Motor neuron (in vitro differentiated cells): ENCODE data around the gene PRKAR1B. TPM values are rescaled to one million over a fixed set of nuclear protein-coding genes. Genes with fewer than 3 reads are reported as not detected.
A peak's percentile ranks its signal among the peaks of the same experiment; 100 is the strongest.

Experiments
- ATAC-seq, 8 experiments: fragments of 200-7000 bp; cut with Tn5 transposase; replicated peaks in 6 of 8; 2 replicates each; pipeline ENCODE4 v1.8.0; 2021; ENCODE audit warnings: mild to moderate bottlenecking in 8 of 8, moderate library complexity in 8 of 8
- H3K27ac ChIP-seq, 2 donors: fragments of 250-450 bp; sonication (Bioruptor Pico); 2 replicates each; pipeline ENCODE4 v1.9.0; 2021; ENCODE audit warnings: antibody characterized with exemption in 2 of 2, mild to moderate bottlenecking in 2 of 2, moderate library complexity in 1 of 2
- H3K4me1 ChIP-seq, 2 donors: fragments of 250-450 bp; sonication (Bioruptor Pico); replicated peaks in 1 of 2; 2 replicates each; pipeline ENCODE4 v1.6.1; 2021; ENCODE audit warnings: antibody characterized with exemption in 2 of 2, mild to moderate bottlenecking in 2 of 2, moderate library complexity in 1 of 2
- H3K4me3 ChIP-seq, 5 donors: fragments of 250-450 bp; sonication (Bioruptor Pico); 2 replicates each; pipeline ENCODE4 v1.9.0; 2021; ENCODE audit warnings: antibody characterized with exemption in 5 of 5, mild to moderate bottlenecking in 5 of 5, moderate library complexity in 4 of 5
- WGBS, 10 experiments: fragments of 450-650 bp; shearing (Covaris generic); methylation state at CpG; one replicate each; pipeline ENCODE4 v1.0.0; 2022; 5-methylcytosine and 5-hydroxymethylcytosine counted together
- in situ Hi-C, 9 experiments: fragments of 400-800 bp; cut with MboI; loops; one replicate each; pipeline ENCODE4 v1.15.0; 2021; ENCODE audit warnings: low sequenced_read_pairs in 9 of 9, low pct_unique_long_range_greater_than_20kb in 2 of 9; ENCODE audit not compliant: unreplicated experiment in 9 of 9
- total RNA-seq, 8 experiments: library from RNA; unstranded; fragments of 300-600 nt; gene quantifications; 2 replicates each; pipeline versions ENCODE4 v1.2.3 to v1.2.4, GENCODE V29; 2022

Gene PRKAR1B
- 10 to 100 TPM; 14.3 to 42.2 (median 19.0) TPM for total RNA-seq

DNA sequence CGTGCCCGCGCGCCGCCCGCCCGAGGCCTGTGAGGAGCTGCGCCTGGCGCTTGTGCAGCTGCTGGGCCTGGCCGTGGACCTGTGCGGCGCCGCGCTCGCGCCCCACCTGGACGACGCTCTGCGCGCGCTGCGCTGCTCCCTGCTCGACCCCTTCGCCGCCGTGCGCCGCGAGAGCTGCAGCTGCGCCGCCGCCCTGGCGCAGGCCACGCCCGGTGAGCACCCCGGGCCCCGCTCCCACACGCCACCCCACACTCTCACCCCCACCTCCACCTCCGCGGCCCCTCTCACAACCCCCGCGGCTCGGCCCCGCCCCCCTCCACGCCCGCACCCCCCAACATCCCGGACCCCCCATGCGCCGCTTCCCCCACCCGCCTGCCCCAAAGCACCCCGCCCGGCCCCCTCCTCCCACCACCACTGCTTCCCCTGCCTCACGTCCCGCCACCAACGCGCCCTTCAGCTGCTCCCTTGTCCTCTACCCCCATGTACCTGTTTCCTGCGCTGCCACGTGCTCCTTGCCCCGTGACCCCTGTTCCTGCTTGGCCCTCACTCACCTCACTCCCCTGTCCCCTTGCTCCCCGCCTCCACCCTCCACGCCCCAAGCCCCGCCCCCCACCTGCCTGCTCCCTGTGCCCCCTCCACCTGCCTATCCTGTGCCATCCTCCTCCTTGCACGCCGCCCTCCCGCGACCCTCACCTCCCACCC, at the start of gene PRKAR1B:
Gene PRKAR1B (minus strand): TSS at position 178 of the 702 bp plus-strand sequence. CDS start 15,776 bp downstream, outside the sequence.
- H3K27ac ChIP-seq = peak within 1 kb of the TSS; percentile 69 to 90
- in situ Hi-C loops = no loop called here
- H3K4me3 ChIP-seq = peak within 1 kb of the TSS; percentile 66 to 100 (median 77)
- peak; percentile 42 to 72 (median 59) for ATAC-seq
- 0% methylated on average over 7 of the region's 66 CpGs; no CpG with 5 or more reads in 9 of the 10 experiments for WGBS, 10 experiments
- peaks cover 5 to 14% of the 10 kb centered on the region in 2 donors for H3K4me1 ChIP-seq

- in situ Hi-C loops = loop anchor here in 2 of 9 experiments (10.0 kb wide), 2 partner anchors 452 to 462 kb away; no protein-coding TSS in a partner anchor
- H3K4me3 ChIP-seq = no peak overlapping the region
- WGBS, 10 experiments = 0 to 100% (median 83%) methylated on average over 1 to 3 of the region's 10 CpGs; no CpG with 5 or more reads in 7 of the 10 experiments
- no peaks in the 10 kb centered on the region for H3K4me1 ChIP-seq
- peak in 1 of 8 experiments; percentile 20 for ATAC-seq
- H3K27ac ChIP-seq = no peak overlapping the region
Measured at GRCh38 chr7:776381-776780, 49.3 kb upstream of the PRKAR1B start.

DNA sequence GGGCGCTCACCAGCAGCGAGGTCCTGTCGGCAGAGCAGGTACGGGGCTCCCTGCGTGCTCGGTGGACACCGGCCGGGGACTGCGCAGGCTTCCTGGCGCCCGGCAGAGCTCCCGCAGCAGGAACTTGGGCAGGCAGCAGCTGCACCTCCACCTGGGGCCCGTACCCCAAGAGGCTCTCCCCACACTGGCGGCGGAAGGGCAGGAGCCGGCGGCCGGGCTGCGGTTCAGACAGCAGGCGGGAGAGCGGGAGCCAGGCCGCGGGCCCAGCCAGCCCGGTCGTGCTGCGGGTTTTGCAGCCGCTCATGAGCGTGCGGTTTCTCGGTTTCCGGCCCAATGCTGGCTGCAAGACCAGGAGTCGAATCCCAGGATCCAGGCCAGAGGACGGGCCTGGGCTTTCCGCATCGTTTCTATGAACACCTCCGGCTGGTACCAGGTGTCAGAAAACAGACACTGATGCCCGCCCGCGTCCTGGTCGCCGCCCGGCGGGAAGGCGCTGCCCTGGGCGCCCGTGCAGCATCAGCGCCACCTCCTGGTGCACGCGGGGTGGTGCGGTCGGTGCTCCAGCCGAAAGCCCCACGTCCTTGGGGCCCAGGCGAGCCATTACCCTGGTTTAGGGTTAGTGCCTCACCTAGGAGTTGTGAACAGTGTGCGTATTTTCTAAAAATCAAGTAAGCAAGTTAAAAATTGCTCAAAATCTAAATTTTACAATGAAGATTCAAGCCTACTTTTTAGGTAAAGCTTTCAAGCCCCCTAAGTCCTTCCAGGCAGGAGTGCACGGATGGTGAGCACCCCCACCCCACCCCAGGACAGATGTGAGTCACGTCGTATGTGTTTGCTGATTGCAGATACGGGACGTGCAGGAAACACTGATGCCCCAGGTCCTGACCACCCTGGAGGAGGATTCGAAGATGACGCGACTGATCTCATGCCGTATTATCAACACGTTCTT, 47.4 kb upstream of the PRKAR1B start:
- in situ Hi-C loops = loop anchor here in 2 of 9 experiments (10.0 kb wide), 2 partner anchors 450 to 460 kb away; no protein-coding TSS in a partner anchor
- ATAC-seq = peak; percentile 19 to 75 (median 62)
- H3K27ac ChIP-seq = no peak overlapping the region

DNA sequence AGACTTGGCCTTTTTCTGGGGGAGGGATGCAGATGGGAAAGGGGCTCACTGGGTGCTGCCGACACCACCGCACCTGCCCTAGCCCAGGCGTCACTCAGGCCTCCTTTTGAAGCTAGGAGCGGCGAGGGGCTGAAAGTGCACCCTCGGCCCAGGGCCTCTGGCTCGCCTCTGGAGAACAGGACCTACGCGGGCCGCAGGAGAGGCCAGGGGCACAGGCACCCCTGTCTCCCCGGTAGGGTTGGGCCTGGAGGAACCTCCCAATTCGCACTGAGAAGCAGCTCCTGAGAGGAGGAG, 46.5 kb upstream of the PRKAR1B start:
- in situ Hi-C loops = loop anchor here in 2 of 9 experiments (10.0 kb wide), 2 partner anchors 449 to 459 kb away; no protein-coding TSS in a partner anchor
- Histone ChIP-seq H3K4me1 (no peaks in the 10 kb centered on the region), H3K27ac (no peak overlapping the region), H3K4me3 (no peak overlapping the region)
- no peak for ATAC-seq
- 80% methylated on average over 3 of the region's 12 CpGs; no CpG with 5 or more reads in 9 of the 10 experiments for WGBS, 10 experiments

More for the DNA sequence above, 47.4 kb upstream of the PRKAR1B start:
- no peak overlapping the region for H3K4me3 ChIP-seq
- no peaks in the 10 kb centered on the region for H3K4me1 ChIP-seq
- 15 to 96% (median 80%) methylated on average over 2 to 27 of the region's 65 CpGs; no CpG with 5 or more reads in 4 of the 10 experiments for WGBS, 10 experiments

- no peaks in the 10 kb centered on the region for H3K4me1 ChIP-seq
- H3K4me3 ChIP-seq = no peak overlapping the region
- no peak for ATAC-seq
- H3K27ac ChIP-seq = no peak overlapping the region
- WGBS, 10 experiments = 80 to 100% (median 95%) methylated on average over 1 to 13 of the region's 32 CpGs; no CpG with 5 or more reads in 1 of the 10 experiments
- in situ Hi-C loops = loop anchor here in 2 of 9 experiments (10.0 kb wide), 2 partner anchors 448 to 458 kb away; no protein-coding TSS in a partner anchor
Measured at GRCh38 chr7:772861-773621, 46.0 kb upstream of the PRKAR1B start.

DNA sequence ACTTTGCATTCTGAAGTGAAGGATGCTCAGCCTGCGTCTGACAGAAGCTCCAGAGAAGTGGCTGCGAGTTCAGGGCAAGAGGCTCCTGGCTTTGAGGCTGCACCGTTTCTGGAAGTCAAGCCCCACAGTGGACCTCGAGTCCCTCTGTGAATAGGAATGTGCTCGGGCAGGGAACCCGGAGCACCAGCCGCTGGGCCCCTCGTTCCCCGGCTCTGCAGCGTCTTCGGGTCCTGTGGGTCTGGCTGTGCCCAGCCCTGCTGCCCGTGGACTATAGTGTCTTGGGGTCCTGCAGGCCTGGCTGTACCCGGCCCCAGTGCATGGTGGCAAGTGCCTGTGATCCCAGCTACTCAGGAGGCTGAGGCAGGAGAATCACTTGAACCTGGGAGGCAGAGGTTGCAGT, 45.3 kb upstream of the PRKAR1B start:
- Histone ChIP-seq H3K4me1 (no peaks in the 10 kb centered on the region), H3K27ac (no peak overlapping the region), H3K4me3 (no peak overlapping the region)
- no peak for ATAC-seq
- in situ Hi-C loops = loop anchor here in 2 of 9 experiments (10.0 kb wide), 2 partner anchors 448 to 458 kb away; no protein-coding TSS in a partner anchor
- WGBS, 10 experiments = 98 to 100% (median 100%) methylated on average over 1 to 5 of the region's 13 CpGs; no CpG with 5 or more reads in 6 of the 10 experiments

- no peaks in the 10 kb centered on the region for H3K4me1 ChIP-seq
- no peak overlapping the region for H3K4me3 ChIP-seq
- 83 to 100% (median 97%) methylated on average over 1 to 9 of the region's 11 CpGs; no CpG with 5 or more reads in 3 of the 10 experiments for WGBS, 10 experiments
- no peak for ATAC-seq
- no peak overlapping the region for H3K27ac ChIP-seq
- in situ Hi-C loops = loop anchor here in 2 of 9 experiments (10.0 kb wide), 2 partner anchors 447 to 457 kb away; no protein-coding TSS in a partner anchor
Measured at GRCh38 chr7:772005-772294, 44.9 kb upstream of the PRKAR1B start.

DNA sequence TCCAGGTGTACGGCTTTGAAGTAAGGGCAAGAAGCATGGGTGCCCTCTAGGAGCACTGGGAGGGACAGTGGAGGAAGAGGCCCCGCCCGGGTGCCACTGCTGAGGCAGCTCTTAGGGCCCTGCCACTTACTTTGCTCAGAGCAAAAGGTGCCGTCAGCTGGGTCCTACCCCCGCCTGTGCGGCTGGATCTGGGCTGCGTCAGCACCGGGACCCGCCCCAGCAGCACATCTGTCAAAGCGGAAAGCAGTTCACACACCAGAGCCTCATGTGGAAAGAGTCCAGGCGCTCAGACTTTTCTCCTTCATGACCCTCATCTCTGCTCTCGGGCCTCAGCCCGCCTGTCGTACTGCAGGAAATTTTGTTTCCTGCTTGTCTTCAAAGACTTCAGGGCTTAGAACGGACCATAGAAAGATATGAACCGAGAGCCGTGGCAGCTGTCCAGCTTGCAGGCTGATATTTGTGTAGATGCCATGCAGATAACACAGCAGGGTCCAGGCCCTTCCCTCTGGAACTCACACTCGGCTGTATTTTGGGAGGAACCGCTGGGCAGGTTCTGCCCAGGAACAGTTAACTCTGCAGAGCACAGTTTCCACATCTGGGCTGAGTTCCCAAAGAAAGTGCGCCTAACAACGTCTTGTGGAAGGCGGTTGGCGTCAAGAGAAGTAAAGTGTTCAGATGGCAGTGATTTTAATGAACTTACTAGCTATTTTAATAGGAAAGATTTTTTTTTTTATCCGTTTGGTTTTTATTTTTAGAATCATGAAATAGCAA, 44.3 kb upstream of the PRKAR1B start:
- Histone ChIP-seq H3K4me1 (no peaks in the 10 kb centered on the region), H3K4me3 (no peak overlapping the region), H3K27ac (no peak overlapping the region)
- in situ Hi-C loops = loop anchor here in 2 of 9 experiments (10.0 kb wide), 2 partner anchors 447 to 457 kb away; no protein-coding TSS in a partner anchor
- WGBS, 10 experiments = 25 to 97% (median 76%) methylated on average over 5 to 21 of the region's 24 CpGs; no CpG with 5 or more reads in 2 of the 10 experiments
- peak in 3 of 8 experiments; percentile 9 to 87 (median 54) for ATAC-seq

DNA sequence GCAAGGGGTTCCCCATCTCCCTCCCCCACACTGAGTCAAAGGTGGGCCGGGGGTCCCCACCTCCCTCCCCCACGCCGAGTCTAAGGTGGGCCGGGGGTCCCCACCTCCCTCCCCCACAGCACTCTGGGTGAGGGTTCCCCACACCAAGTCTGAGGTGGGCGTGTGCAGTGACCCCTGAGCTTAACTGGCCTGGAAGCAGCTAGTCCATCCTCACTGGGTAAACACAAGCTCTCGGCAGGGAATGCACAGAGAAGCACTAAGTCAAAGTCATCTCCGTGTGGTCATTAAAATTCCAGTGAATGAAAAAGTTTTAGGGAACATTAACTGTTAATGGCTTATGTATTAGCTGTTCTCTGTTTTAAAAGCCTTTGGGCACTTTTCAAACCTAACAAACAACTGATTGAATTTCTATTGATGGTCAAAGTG, 43.7 kb upstream of the PRKAR1B start:
- 30 to 60% (median 45%) methylated on average over 1 to 2 of the region's 7 CpGs; no CpG with 5 or more reads in 4 of the 10 experiments for WGBS, 10 experiments
- H3K4me1 ChIP-seq = no peaks in the 10 kb centered on the region
- ATAC-seq = no peak
- H3K27ac ChIP-seq = no peak overlapping the region
- H3K4me3 ChIP-seq = no peak overlapping the region
- in situ Hi-C loops = loop anchor here in 2 of 9 experiments (10.0 kb wide), 2 partner anchors 446 to 456 kb away; no protein-coding TSS in a partner anchor

GRCh38 chr7:770336-770735, 43.3 kb upstream of the PRKAR1B start:
- WGBS, 10 experiments = 80 to 93% methylated on average over 2 to 6 of the region's 14 CpGs; no CpG with 5 or more reads in 8 of the 10 experiments
- no peak for ATAC-seq
- no peaks in the 10 kb centered on the region for H3K4me1 ChIP-seq
- in situ Hi-C loops = loop anchor here in 2 of 9 experiments (10.0 kb wide), 2 partner anchors 446 to 456 kb away; no protein-coding TSS in a partner anchor
- no peak overlapping the region for H3K27ac ChIP-seq
- H3K4me3 ChIP-seq = no peak overlapping the region

DNA sequence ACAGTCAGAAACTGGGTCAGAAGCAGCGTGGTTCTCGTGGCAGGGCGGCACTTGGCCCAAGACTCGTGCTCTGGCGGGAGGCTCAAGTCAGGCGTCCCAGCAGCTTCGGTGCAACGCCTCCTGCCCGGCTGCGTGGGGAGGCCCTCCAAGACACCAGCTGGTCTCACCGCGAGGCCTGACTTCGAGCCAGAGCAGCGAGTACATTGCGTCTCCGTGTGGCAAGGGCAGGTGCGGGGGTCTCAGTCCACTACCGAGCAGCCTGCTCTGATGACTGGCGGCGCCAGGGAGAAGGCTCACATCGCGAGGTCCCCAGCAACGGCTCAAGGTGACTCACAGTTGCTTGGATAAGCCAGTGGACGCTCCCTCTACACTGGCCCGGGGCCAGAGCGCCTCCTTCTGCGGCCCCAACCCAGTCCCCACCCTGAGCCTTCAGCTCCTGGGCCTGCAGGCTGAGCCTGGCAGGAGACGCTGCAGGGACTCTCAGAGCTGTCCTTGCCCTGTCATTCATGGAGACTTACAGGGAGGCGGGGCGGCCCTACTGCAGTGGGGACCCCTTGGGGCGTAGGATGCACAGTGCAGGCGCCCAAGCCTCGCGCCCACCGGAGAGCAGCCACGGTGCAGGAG, 41.9 kb upstream of the PRKAR1B start:
- in situ Hi-C loops = no loop called here
- peak in 7 of 8 experiments; percentile 37 to 80 (median 70) for ATAC-seq
- WGBS, 10 experiments = 73 to 100% (median 90%) methylated on average over 1 to 11 of the region's 36 CpGs; no CpG with 5 or more reads in 4 of the 10 experiments
- Histone ChIP-seq H3K27ac (no peak overlapping the region), H3K4me3 (no peak overlapping the region), H3K4me1 (no peaks in the 10 kb centered on the region)
